GM21825 (cell line): ENCODE results near the gene MRGPRX4.
A peak's percentile ranks its signal among the peaks of the same experiment; 100 is the strongest.
"Not testable (repeated sequence)": the region's sequence is repeated elsewhere in the genome, so short reads cannot be mapped to it uniquely, and the experiment has no call there.

Source experiments
- ATAC-seq: cut with Tn5 transposase; IDR thresholded peaks from one replicate; pipeline ENCODE4 v1.9.1; 2021; ENCODE audit warnings: mild to moderate bottlenecking, moderate library complexity; ENCODE audit not compliant: unreplicated experiment

The MRGPRX4 gene

GRCh38 chr11:18172666-18173065, at the start of gene MRGPRX4:
Gene MRGPRX4 (plus strand): TSS chr11:18172837. CDS start chr11:18173257, 420 bp downstream.
- ATAC-seq = no peak

GRCh38 chr11:18131115-18131514, 41.5 kb upstream of the MRGPRX4 start:
- not testable (repeated sequence) for ATAC-seq

GRCh38 chr11:18132341-18132740, 40.3 kb upstream of the MRGPRX4 start, which contains the start of gene MRGPRX3:
Gene MRGPRX3 (plus strand): TSS chr11:18132571. CDS start chr11:18137203, 4,632 bp downstream.
- no peak for ATAC-seq

GRCh38 chr11:18135308-18135707, 37.3 kb upstream of the MRGPRX4 start:
- no peak for ATAC-seq

GRCh38 chr11:18137186-18137800, 35.3 kb upstream of the MRGPRX4 start:
- no peak for ATAC-seq

GRCh38 chr11:18140145-18140544, 32.5 kb upstream of the MRGPRX4 start:
- ATAC-seq = no peak

GRCh38 chr11:18144243-18144642, 28.4 kb upstream of the MRGPRX4 start:
- ATAC-seq = no peak

GRCh38 chr11:18145025-18145424, 27.6 kb upstream of the MRGPRX4 start:
- ATAC-seq = no peak

GRCh38 chr11:18145837-18146236, 26.8 kb upstream of the MRGPRX4 start:
- ATAC-seq = no peak

- no peak for ATAC-seq
Observed at GRCh38 chr11:18151581-18151980, 21.1 kb upstream of the MRGPRX4 start.

GRCh38 chr11:18168372-18168771, 4.3 kb upstream of the MRGPRX4 start:
- no peak for ATAC-seq

GRCh38 chr11:18171377-18172000, 1.1 kb upstream of the MRGPRX4 start:
- ATAC-seq = peak; percentile 58

- ATAC-seq = no peak
Observed at GRCh38 chr11:18173225-18173866, 709 bp downstream of the MRGPRX4 start.

- ATAC-seq = no peak
Observed at GRCh38 chr11:18188796-18189195, 16.2 kb downstream of the MRGPRX4 start.

- ATAC-seq = not testable (repeated sequence)
Observed at GRCh38 chr11:18189476-18190245, 17.0 kb downstream of the MRGPRX4 start.

- no peak for ATAC-seq
Observed at GRCh38 chr11:18191376-18191775, 18.7 kb downstream of the MRGPRX4 start.

- no peak for ATAC-seq
Observed at GRCh38 chr11:18193010-18193409, 20.4 kb downstream of the MRGPRX4 start.

- no peak for ATAC-seq
Observed at GRCh38 chr11:18196532-18196931, 23.9 kb downstream of the MRGPRX4 start.

GRCh38 chr11:18197738-18198137, 25.1 kb downstream of the MRGPRX4 start:
- ATAC-seq = not testable (repeated sequence)

GRCh38 chr11:18203723-18204122, 31.1 kb downstream of the MRGPRX4 start:
- ATAC-seq = no peak

GRCh38 chr11:18204220-18204619, 31.6 kb downstream of the MRGPRX4 start:
- no peak for ATAC-seq
